GM21360 (cell line): ENCODE results near the gene ANKS1B.
"Not testable (repeated sequence)": the region's sequence is repeated elsewhere in the genome, so short reads cannot be mapped to it uniquely, and the experiment has no call there.

Source experiments
- ATAC-seq: cut with Tn5 transposase; IDR thresholded peaks from one replicate; pipeline ENCODE4 v1.9.1; 2021; ENCODE audit warnings: mild to moderate bottlenecking, moderate library complexity; ENCODE audit not compliant: unreplicated experiment

ANKS1B gene

GRCh38 chr12:99611117-99611516 is 373.6 kb downstream of the ANKS1B start:
- ATAC-seq: no peak

GRCh38 chr12:99609455-99610181 is 375.1 kb downstream of the ANKS1B start:
- no peak for ATAC-seq

DNA sequence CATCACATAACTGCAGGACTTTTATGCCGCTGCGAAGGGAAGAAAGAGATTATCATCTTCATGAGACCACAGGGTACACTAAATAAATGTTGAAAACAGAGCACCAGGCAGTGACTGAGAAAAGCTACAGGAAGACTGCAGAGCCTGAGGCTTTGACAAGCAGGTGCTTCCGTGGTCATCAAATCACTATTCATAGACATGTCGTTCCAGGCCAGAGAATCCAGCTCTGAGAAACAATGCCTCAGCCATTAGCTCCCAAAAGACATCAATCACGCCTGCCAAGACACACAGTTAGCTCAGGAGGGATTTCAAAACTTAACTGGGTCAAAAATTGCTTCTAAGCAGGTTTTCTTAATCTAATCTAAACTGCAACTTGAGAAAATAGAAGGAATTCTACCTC is 384.3 kb downstream of the ANKS1B start:
- no peak for ATAC-seq

- ATAC-seq: no peak
These were observed 386.0 kb downstream of the ANKS1B start for GRCh38 chr12:99598785-99599184.

DNA sequence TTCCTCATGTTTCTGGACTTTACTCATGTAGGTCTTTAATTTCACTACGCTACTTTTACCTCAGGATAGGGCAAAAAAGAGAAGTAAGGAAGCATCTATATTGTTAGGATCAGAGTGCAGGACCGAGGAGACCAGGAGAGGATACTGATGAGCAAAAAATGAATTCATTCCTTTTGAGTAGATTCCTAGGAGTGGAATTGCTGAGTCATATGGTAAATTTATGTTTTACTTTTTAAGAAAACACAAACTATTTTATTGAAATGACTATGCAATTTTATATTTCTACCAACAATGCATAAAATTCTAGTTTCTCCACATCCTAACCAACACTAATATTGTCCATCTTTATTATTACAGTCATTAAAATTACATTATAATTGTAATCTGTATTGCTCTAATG is 388.0 kb downstream of the ANKS1B start:
- ATAC-seq: no peak

GRCh38 chr12:99577125-99577524 is 407.6 kb downstream of the ANKS1B start:
- not testable (repeated sequence) for ATAC-seq

GRCh38 chr12:99573980-99574379 is 410.8 kb downstream of the ANKS1B start:
- no peak for ATAC-seq

DNA sequence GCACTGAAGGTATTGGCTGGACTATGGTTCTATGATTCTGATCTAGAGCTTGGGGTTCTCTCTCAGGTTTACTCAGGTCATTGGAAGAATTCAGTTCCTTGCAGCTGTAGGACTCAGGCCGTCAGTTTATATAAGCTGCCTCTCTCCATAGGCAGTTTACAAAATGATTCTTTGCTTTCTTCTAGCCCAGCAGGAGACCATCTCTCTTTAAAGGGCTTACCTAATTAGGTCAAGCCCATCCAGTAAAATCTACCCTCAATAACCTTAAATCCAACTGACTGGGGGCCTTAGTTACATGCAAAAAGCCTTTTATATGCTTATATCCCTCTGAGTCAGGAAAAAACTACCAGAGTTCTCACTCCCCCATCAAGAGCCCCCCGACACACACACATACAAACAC is 417.7 kb downstream of the ANKS1B start:
- ATAC-seq: no peak

- no peak for ATAC-seq
These were observed 426.6 kb downstream of the ANKS1B start for GRCh38 chr12:99558109-99558508.

- no peak for ATAC-seq
These were observed 431.3 kb downstream of the ANKS1B start for GRCh38 chr12:99553461-99553860.

GRCh38 chr12:99552022-99552421 is 432.7 kb downstream of the ANKS1B start:
- no peak for ATAC-seq

DNA sequence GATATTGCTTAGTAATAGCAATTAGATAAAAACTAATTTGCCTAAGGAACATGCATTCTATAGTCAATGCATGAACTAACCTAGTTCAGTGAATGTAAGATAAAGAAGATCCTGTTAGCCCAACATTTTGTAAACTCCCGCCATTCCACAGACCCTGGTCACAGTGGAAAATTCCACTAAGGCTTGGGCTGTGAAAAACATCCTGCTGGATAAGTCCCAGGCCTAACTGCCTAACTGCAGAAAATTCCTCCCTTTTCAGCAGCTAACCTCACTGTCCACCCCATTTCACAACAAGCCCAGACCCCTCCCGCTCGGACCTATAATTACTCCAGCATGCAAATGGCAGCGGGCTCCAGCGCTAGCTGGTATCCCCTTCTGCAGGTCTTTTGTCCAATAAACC is 435.1 kb downstream of the ANKS1B start:
- ATAC-seq: no peak

GRCh38 chr12:99549196-99549595 is 435.5 kb downstream of the ANKS1B start:
- no peak for ATAC-seq

- no peak for ATAC-seq
These were observed 440.3 kb downstream of the ANKS1B start for GRCh38 chr12:99544457-99544856.

- peak; percentile 71 for ATAC-seq
These were observed 454.8 kb downstream of the ANKS1B start for GRCh38 chr12:99529966-99530365.

GRCh38 chr12:99528478-99528877 is 456.3 kb downstream of the ANKS1B start:
- no peak for ATAC-seq

GRCh38 chr12:99523853-99524252 is 460.9 kb downstream of the ANKS1B start:
- ATAC-seq: no peak

DNA sequence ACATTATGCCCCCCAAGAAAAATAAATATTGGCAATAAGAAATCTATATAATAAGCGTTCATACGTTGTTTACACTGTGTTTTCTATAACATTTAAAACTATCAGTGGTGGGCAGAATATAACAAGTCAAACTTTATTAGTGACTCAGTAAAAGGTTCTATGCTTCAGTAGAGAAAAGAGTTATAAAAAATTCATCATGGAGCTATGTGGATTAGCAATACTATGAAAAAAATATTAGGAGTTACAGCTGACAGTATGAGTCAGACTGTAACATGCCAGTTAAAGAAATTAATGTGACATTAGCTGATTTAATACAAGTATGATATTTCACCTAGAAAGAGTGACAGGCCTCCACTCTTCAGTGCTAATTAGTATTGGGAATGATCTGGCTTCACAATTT is 462.3 kb downstream of the ANKS1B start:
- no peak for ATAC-seq

DNA sequence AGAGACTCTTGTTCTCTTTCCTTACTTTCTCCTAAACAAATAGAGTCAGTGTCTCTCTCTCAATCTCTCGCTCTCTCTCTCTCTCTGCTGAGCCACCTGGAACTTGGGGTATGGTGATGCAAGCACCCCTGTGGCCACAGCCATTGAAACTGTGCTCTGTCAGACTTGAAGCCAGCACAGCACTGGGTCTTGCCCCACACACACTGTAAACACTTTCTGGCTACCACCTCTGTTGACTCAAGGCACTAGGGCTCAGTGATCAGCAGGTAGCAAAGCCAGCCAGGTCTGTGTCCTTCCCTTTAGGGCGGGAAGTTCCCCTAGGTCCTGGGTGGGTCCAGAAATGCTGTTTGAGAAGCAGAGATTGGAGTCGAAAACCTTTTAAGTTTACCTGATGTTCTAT is 463.1 kb downstream of the ANKS1B start:
- ATAC-seq: no peak

GRCh38 chr12:99513066-99513465 is 471.7 kb downstream of the ANKS1B start:
- ATAC-seq: no peak

GRCh38 chr12:99505805-99506204 is 478.9 kb downstream of the ANKS1B start:
- no peak for ATAC-seq

DNA sequence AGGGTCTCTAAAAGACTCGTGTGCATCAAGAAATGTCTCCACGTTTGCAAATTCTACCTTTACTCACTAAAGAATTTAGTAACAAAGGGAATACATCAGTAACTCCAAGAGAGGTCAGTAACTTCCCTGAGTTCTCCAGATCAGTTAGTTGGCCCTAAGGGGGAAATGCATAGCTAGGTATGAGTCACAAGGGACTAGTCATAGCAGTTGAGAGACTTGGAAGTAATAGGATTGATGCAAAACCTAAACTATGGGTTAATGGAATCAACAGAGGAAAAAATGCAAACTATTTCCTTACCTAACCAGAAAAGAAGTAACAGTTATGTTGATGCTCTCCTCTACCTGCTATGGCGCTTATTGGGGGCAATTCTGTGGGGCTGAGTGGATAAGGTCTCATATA is 486.0 kb downstream of the ANKS1B start:
- no peak for ATAC-seq

- no peak for ATAC-seq
These were observed 488.9 kb downstream of the ANKS1B start for GRCh38 chr12:99495799-99496198.
